Erythroblast (primary cell): ENCODE data around the gene TRAPPC8.

Experiments used
- GATA1 ChIP-seq: IDR thresholded peaks from 2 replicates; pipeline ENCODE4 v1.6.1; 2011; ENCODE audit warnings: low read depth, mild to moderate bottlenecking, control low read depth, low read length, moderate library complexity
- POLR2A ChIP-seq: IDR thresholded peaks from 2 replicates; pipeline ENCODE4 v1.6.1; 2011; ENCODE audit warnings: mild to moderate bottlenecking, low read length

DNA sequence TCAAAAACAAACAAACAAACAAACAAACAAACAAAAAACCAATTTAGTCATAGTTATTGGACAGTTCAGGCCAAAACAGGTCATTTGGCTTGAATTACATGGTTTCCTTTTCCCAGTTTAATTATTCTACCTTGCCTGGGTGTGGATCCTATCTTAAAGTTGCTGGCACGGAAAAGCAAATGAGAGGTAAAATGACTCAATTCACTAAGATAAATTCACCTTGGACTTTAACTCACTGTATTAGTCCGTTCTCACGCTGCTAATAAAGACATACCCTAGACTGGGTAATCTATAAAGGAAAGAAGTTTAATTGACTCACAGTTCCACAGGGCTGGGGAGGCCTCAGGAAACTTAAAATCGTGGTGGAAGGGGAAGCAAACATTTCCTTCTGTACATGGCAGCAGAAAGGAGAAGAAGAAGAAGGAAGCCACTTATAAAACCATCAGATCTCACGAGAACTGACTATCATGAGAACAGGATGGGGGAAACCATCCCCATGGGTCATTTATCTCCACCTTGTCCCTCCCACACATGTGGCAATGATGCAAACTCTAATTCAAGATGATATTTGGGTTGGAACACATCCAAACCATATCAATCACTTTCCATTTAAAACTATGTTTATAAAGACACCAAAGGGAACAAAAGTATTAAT lies 22.5 kb upstream of the TRAPPC8 start:
- TF ChIP-seq POLR2A, result no peak
- no peak for TF ChIP-seq GATA1
